A172 (cell line): ENCODE data around the gene CAPRIN1. TPM values are rescaled to one million over a fixed set of nuclear protein-coding genes. Genes with fewer than 3 reads are reported as not detected.
"Not testable (repeated sequence)": the region's sequence is repeated elsewhere in the genome, so short reads cannot be mapped to it uniquely, and the experiment has no call there.

Experiments used
- DNase-seq: peaks from one replicate; pipeline ENCODE4 v3.0.0-alpha.2; 2015; ENCODE audit warnings: low spot score
- total RNA-seq: library from RNA; depleted of rRNA; stranded (reverse); fragments of >200 nt; shearing (Covaris generic); gene quantifications from 2 replicates; pipeline ENCODE4 v1.2.3, GENCODE V29; 2014

Gene CAPRIN1
- total RNA-seq, 1 experiment from 2014 or later: 292 TPM

- DNase-seq: peak; percentile 29
These were observed 35.2 kb downstream of the CAPRIN1 start for GRCh38 chr11:34086554-34087283.

- DNase-seq: no peak
These were observed 40.3 kb downstream of the CAPRIN1 start for GRCh38 chr11:34091825-34092224.

DNA sequence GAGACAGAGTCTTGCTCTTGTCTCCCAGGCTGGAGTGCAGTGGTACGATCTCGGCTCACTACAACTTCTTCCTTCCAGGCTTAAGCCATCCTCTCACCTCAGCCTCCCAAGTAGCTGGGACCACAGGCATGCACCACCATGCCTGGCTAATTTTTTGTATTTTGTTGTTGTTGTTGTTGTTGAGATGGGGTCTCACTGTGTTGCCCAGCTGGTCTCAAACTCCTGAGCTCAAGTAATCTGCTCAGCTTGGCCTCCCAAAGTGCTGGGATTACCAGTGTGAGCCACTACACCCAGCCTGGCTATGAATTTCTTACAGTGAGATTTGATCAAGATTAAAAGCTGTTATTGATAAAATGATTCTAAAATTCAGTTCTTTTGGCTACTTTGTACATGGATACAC, 43.4 kb downstream of the CAPRIN1 start:
- not testable (repeated sequence) for DNase-seq

- no peak for DNase-seq
These were observed 47.3 kb downstream of the CAPRIN1 start for GRCh38 chr11:34098813-34099212.

DNA sequence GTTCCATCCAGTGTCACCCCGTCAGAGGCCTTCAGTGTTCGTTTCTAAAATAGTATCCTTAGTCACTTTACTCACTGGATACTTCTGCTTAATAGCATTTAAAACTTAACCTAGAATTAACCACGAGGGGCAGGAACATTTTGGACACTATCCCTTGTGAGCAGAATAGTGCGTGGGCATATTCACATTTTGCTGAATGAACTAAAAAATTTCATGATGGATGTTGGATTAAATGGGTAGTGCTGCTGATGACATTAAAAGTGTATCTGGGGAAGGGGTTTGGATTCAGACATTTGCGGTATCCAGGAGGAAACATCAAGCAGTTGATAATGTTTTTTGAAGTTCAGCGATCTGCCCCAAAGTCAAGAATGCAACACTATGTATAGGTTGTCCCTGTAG, 53.1 kb downstream of the CAPRIN1 start:
- DNase-seq: no peak

DNA sequence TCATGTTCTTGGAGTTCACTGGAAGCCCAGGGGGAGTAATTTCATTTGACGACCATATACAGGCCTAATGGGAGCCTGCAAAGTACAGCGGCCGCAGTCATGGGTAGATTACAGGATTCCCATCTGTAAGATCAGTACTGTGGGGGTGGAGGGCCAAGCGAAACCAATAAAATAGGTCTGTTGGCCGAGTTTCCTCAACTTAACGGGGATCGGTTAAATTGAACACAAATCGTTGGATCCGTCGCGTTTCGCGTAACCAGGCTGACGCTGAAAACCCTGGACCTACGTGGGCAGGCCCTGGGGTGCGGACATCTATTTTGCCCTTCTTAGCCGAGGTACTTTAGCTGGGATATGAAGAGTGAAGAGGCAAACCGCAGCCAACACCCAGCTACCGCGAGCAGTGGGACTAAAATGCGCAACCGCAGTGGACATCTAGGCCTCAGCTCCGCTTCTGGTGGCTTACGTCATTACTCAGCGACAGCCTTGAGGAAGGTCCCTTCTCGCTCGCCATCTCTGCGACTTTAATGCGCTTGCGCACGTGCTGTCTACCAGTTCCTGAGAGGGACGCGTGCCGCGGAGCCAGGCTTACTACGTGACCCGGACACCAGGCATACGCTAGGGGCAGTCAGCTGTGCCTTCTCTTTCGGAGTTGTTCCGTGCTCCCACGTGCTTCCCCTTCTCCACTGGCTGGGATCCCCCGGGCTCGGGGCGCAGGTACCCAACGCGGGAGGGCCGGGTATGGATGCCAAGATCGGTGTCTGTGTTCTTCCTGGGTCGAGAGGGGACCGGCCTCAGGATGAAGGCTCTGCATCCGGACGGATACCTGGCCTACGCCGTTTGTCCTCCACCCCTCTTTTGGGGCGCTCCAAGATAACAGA, 53.8 kb downstream of the CAPRIN1 start, which contains the start of gene NAT10:
NAT10 (plus strand) TSS at position 551 of the 878 bp plus-strand sequence. CDS start 2,597 bp downstream, outside the sequence.
- DNase-seq: peak; percentile 99

DNA sequence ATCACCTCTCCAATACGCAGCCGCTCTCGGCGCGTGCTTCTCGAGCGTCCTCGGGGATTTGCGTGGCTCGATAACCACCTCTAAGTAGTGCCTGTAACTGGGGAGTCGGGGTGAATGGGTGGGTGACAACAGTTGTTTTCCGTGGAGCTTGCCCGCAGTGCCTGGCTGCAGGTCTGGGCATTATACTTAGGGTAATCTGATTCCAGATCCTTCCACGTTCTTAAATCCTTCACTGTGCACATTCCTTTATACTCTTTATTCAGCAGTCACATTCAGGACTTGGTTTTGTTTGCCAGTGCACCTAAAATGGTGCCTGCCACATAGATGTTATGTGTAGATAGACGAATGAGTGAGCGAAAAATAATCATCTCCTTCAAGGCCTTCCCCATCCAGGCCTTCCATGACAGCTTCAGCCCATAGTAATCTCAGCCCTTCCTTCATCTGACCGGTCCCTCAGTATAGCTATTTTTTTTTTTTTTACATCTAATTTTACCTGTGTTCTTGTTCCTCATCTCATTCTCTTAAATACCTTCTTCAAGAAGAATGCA, 54.5 kb downstream of the CAPRIN1 start:
- DNase-seq: no peak

- DNase-seq: no peak
These were observed 60.3 kb downstream of the CAPRIN1 start for GRCh38 chr11:34111722-34112270.

- no peak for DNase-seq
These were observed 62.5 kb downstream of the CAPRIN1 start for GRCh38 chr11:34114014-34114413.

GRCh38 chr11:34114471-34114870, 62.9 kb downstream of the CAPRIN1 start:
- DNase-seq: no peak

DNA sequence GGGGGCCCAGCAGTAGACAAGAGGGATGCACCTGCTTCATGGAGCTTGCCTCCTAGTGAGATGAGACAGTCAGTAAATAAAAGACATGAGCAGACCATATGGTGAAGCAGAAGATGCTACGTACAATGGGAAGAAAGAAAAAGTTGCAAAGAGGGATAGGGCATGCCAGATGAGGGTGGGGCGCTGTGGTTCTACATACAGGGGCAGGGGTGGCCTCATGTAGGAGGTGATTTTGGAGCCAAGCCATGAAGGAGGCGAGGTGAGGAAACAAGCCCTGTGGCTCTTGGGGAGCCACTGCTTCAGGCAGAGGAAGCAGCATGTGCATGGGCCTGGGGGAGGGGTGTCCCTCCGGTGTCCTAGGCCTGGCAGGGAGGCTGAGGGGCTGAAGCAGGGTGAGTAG, 69.1 kb downstream of the CAPRIN1 start:
- no peak for DNase-seq

DNA sequence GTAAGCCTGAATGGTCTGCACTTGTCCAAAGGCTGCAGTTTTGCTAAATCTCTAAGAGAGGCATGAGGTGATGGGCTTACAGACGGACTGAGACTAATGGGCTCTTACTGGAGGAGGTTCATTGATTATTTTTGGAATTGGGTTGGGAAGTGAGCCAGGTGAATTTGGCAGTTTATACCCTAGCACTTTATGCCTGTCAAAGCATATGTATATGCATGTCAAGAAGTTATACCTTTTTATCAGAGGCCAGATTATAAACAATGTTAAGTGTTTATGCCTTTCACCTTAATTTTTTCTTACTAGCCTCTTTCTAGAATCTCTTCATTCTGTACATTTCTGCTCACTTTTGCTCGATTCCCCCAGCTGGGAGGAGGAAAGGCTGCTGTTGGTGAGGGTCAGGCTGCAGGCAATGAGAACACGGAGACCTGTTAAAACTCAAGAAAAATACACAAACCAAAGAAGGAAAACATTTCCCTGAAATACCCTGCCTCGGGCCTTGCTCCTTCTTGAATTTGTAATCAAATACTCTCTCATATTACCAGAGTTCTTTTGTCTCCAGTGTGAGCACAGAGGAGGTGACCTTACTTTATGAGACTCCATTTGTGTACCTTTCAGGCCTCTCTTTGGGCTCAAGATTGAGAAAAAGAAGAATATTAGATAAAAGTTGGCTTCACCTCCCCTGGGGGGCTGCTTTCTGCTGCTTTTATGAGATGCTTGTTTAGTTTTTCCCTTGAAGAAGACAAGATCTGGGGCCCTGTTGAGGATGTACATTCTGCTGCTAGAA, 73.5 kb downstream of the CAPRIN1 start:
- DNase-seq: no peak

DNA sequence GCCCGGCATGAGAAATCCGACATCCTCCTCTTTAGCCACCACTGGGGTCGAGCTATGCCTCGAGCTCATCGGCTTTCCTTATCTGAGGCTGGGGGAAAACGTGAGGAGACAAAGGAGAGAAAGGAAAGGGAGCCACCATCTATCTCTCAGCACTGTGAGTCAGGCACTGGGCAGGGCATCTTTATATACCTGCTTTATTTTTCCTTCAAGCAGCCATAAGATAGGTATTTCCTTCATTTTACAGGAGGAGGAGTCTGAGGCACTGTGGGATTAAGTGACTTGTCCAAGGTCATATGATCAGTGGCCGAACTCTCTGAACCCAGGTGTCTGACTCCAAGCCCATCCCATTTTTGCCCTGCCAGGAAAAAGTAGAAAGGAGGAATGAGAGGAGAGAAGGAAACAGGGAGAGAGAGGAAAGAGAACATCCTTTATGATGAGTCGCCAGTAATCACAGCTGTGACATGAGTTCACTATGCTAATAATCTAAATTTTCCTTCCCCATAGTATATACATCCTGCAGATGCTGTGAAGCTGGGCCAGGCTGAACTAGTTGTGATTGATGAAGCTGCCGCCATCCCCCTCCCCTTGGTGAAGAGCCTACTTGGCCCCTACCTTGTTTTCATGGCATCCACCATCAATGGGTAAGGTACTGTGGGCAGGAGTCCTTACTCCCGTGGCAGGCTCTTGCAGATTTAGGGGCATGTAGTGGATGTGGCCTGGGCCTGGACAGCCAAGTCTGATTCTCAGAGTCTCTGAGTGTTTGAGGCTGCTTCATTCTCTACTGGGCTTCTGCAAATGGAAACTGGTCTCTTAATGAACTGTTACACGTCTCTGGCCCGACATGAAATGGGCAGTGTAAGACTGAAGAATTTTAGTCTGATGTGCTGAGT, 75.7 kb downstream of the CAPRIN1 start:
- peak; percentile 21 for DNase-seq

GRCh38 chr11:34128824-34129223, 77.3 kb downstream of the CAPRIN1 start:
- DNase-seq: no peak

DNA sequence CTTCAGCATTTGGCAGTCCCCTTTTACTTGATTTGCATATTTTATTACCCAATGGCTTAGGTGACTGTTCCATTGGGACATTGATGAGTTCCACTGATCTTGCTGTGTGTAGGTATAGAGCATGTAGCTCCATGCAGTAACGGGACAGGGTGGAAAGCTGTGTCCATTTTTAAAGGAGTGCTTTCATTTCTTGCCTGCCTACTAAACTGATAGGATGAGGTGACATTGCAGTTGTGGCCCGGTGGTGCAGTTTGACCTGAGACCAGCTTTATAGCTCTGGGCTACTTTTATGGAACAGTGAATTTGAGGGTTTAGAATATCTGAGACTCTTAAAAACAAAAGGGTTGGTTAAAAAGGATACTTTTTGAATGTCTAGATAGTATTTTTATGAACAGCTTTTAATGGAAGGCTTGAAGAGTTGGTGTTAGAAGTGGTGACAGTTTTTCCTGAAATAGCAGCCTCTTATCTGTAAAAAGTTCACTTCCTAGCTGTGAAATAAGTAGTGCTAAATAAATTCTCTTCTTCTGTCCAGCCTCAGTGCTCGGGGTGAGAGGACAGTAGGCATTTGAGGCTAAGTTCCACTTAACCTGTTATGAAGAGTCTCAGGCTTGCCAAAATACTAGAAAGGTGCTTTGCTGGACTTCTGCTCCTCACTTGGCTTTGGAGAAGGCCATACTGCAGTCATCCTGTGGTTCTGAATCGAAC, 80.9 kb downstream of the CAPRIN1 start:
- no peak for DNase-seq

GRCh38 chr11:34134765-34135164, 83.2 kb downstream of the CAPRIN1 start:
- no peak for DNase-seq

DNA sequence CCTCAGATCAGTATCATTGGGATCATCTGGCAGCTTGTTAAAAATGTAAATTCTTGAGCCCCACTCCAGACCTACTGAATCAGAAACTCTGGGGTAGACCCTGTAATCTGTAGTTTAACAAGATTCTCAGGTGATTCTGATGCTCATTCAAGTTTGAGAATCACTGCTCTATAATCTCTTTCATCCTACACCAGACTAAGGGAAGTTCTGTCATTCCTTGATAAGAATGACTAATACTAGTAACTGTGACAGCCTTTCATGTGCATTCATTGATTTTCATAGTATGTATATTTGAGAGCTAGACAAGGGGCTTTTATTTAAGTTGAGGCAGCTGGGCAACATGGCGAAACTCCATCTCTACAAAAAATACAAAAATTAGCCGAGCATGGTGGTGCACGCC, 83.9 kb downstream of the CAPRIN1 start:
- DNase-seq: no peak

GRCh38 chr11:34136420-34136819, 84.9 kb downstream of the CAPRIN1 start:
- no peak for DNase-seq

- DNase-seq: no peak
These were observed 87.8 kb downstream of the CAPRIN1 start for GRCh38 chr11:34139346-34139745.

DNA sequence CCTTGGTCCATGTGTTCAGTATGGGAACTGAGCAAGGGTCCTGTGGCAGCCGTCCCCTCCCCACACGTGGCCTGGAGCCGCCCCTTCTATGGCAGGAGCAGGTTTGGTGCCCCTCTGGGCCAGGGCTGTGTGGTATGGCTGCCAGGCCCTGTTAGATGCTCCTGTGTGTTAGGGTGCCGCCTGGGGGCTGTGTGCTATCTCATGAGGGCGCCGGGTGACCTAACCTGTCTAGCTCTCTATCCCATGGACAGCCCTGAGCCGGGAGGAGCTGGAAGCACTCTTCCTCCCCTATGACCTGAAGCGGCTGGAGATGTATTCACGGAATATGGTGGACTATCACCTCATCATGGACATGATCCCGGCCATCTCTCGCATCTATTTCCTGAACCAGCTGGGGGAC, 88.6 kb downstream of the CAPRIN1 start:
- no peak for DNase-seq
